HPDE6-E6E7 (cell line): ENCODE results near the gene RPGR.

ENCODE experiments used
- DNase-seq: peaks from one replicate; pipeline ENCODE4 v3.0.0; 2011; ENCODE audit warnings: missing footprints; ENCODE audit errors: extremely low spot score

Gene RPGR

GRCh38 chrX:38256019-38256418 lies 71.3 kb downstream of the RPGR start:
- no peak for DNase-seq

- DNase-seq, result no peak
These were observed 77.3 kb downstream of the RPGR start for GRCh38 chrX:38249965-38250364.

DNA sequence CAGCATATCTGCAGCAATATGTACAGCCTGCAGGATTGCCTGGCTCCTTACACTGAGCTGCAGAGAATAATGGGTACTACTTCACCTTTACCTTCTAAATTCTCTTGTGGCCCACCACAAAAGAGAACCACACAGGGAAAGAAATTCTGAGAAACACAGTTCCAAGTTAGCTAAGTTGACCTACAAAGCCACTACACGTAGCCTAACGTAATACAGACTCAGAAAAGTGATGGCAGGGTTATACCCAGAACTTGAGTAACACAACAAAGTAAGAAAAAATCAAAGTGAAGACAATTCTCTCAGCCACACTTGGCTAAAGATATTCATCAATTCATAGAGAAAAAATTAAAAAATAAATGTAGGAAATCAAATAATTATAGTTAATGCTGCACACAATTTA lies 80.3 kb downstream of the RPGR start:
- no peak for DNase-seq

DNA sequence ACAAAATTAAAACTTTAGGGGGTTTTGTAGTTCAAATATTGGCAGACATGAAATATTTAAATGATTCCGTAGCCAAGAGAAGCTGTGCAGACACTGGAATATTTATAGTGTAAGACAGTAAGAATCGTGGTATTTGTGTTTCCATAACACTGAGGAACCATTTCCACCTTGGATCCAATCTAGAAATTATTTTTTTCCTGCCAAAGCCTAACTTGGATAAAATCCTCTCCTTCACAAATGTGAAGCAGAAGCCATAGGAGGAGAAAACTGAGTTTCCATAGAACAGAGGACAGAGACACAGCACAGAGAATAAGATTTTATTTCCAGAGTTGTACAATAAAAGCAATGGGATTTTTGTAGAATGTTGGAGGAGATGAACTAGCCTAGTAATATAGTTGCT lies 86.8 kb downstream of the RPGR start:
- DNase-seq, result no peak

DNA sequence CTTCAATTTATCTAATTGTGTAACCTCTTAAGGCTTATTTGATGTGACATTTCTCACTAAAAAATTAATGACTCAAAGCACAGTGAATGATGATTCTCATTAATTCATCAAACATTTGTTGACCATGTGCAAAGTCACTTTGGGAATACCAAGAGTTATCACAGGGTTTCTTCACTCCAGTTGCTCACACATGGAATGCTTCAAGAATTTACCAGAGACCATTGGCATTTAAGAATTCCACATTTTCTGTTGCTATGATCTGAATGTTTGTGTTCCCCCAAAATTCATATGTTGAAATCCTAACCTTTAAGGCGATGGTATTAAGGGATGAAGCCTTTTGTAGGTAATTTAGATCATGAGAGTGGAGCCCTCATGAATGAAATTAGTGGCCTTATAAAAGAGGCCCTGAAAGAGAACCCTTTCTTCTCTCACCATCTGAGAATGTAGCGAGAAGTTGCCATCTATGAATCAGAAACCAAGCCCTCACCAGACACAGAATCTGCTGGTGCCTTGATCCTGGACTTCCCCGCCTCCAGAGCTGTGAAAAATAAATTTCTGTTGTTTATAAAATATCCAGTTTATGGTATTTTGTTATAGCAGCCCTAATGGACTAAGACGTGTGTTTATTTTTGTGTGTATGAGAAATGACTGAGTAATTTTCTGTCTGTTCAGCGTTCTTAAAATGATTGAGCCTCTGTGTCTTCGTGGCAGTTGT lies 90.3 kb downstream of the RPGR start:
- DNase-seq, result no peak

- DNase-seq, result no peak
These were observed 93.2 kb downstream of the RPGR start for GRCh38 chrX:38233891-38234667.

DNA sequence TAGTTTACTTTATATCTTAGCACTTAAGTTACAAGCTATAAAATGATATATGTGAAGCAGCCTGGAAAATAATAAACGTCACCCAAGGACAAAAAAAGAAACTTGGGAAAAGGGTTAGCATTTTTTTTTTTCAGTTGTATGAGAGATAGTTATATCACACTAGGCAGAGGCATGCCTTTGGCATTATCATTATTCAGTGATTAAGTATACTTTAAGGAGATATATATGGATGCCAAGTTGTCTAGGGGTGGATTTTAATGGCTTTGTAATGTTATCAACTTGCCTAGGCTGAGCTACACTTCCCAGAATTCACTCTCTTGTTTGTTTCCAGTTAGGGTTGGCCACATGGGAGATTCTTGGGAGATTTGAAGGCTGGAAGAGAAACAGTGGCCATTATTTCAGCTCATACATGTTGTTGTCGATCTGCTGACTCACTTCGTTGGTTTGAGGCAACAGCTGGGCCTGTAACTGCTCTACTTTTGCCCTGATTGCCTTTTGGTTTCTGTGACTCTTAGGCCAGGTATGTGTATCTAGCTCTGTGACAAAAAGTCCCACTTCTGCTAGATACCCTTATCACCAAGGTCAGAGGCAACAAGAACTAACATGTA lies 95.1 kb downstream of the RPGR start:
- no peak for DNase-seq

DNA sequence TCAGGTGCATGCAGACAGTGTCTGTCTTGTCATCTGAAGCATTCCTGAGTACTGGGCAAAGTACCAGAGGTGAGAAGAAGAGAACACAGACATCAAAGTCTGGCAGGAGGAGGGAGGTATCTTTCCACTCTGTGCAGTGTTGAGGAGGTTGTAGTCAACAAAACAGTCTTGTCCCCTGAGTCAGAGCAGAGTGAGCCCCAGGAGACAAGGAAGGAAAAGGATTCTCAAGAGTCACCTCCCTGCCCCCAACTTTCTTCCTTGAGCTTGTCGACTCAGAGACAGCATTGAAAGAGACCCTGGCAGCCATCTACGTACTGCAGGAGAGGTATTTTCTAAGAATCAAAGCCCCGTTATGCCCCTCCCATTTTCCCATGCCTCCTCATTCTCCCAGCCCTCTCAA lies 102.2 kb downstream of the RPGR start:
- DNase-seq, result no peak

DNA sequence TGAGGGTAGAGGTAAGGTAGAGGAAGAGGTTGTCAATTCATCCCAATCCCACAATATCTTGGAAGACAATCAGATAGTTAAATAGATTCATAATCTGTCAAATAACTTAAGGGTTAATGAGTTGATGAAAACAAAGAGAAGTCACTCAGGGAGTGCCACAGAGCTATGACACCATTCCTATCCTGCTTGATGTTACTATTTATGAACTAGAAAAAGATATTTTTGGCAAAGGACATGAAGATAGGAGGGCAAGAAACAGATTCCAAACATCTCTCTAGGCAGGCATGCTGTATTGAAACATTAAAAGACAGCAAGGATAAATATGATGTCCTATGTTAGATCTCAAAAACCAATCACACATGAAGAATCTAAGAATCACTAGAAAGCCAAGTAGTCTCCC lies 103.1 kb downstream of the RPGR start:
- no peak for DNase-seq

DNA sequence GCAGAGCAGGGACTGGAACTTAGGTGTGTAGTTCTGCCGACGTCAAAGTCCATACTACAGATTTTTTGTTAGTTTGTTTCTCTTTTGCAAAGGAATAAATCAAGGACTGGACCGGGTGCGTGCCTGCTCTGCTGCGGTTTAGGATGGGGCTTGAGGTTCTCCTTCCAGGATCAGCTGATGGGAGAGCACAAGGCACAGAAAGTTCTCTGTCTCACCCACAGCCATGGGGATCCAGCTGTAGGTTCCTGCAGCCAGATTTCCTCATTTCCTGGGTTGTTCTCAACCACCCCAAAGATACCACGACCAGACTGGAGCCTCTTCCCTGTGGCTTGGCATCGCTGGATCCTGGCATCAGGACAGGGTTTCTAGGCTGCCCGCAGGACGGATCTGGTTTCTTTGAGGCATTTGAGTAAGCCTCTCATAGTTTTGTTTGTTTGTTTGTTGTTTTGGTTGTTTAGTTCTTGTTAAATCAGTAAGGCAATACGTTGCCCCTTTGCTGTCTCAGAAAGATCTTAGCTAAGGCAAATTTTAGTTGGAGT lies 105.8 kb downstream of the RPGR start:
- no peak for DNase-seq

DNA sequence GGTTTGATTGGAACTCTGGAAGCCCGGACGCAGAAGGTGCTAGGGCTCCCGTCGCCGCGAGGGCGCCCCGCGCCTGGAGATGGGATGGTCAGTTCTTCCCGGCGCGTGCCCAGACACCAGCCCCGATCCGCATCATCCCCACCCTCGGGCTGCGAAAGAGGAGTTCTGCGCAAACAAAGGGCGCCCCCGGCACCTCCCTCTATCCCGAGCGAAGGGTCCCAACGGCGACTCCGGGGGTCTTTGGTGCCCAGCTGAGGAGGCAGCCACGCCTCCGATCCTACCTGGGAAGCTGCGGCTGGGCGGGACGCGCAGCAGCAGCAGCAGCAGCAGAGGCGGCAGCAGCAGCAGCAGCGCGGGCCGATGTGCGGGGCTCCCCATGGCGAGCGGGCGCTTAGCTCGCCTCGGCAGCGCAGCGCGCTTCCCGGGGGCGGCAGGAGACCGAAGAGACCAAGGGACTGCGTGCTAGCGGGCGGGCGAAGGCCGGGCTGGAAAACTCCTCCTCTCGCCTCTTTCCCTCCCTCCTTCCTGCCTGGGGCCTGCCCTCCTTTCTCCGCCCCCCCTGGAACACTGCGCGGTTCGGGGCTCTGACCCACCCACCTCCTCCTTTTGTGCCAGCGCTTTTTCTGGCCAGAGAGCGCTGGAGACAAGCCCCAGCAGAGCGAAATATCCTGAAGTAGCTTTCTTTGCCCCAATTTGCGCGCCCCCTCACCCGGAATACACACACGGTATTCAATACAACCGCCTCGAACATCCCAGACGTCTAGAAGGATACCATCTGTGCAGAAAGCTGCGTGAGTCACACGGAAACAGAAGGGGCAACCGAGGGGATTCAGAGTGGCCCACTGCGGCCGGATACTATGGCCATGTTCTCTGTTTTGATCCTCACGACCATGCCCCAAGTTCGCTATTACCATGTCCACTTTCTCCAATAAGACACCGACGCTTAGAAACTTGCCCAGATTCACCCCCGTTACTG lies 106.6 kb downstream of the RPGR start, which contains the start of gene SRPX:
Gene SRPX (minus strand): TSS at position 457 of the 976 bp plus-strand sequence. CDS start 79 bp downstream, at position 378.
- DNase-seq, result no peak

DNA sequence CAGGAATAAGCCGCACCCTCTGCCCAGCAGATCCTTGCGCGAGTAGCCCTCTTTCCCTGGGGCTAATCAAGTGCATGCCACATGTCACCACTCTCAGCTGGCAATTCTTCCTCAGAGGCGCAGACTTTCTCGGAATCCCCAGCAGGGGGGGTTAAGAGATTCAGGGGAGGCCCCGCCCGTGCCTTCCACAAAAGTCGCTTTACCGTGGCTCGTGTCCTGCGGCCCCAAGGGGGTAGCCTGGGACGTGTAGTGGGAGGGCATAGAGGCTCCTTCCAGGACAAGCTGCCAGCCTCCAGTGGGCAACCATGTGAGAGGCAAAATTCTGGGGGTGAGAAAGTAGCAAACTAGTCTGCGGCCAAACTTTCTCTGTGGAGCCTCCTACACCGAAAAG lies 107.3 kb downstream of the RPGR start:
- DNase-seq, result peak; percentile 15
